DMS153 (cell line): ENCODE data around the gene CCBE1.

ENCODE experiments used
- DNase-seq: peaks from one replicate; lab custom pipeline; 2025; lab: John Stamatoyannopoulos, UW

CCBE1 gene

DNA sequence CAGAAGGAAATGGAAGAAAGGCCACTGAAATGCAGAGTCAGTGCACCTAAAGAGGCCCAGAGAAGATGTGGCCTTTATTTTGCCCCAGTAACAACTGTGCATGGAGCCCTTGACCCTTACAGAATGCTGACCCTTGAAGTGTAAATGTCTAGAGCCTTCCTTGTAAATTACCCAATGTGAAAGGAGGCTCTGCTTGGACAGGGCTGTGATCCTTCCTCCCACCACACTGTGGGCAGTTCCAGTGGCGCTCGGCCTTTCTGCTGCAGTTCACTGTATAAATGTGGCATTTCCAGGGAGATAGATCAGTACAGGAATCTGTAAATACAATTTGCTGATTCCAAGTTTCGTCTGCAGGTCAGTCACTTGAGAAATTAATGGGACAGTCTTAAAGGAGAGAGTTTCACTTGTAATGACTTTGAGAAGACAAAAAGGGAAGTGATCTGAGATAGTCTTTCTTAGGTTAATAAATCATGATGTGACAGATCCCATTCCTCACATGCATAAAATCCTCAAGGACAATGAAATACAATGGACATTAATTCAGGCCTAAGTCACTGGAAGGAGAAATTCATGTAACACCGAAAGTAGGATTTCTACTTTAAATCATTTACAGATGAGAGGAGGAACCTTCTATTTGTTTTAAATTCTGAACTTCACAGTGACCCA lies 204.3 kb downstream of the CCBE1 start:
- DNase-seq: no peak

DNA sequence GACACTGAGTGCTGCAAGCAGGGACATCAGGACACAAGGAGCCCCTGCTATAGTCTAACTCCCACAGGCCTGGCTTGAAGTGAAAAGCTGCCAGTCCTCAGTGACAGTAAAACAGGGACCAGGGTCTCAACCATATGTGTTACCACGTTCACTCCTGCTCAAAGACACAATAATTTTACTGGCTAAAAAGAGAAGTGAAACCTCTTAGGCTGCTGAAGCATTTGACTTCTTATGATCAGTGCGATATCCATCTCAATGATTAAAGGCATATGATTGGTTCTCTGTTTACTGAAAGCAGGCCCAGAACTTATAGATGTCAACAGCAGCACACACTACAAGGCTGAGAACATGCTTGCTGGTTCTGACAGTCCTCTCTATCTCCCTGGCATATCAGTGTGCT lies 208.3 kb downstream of the CCBE1 start:
- no peak for DNase-seq

DNA sequence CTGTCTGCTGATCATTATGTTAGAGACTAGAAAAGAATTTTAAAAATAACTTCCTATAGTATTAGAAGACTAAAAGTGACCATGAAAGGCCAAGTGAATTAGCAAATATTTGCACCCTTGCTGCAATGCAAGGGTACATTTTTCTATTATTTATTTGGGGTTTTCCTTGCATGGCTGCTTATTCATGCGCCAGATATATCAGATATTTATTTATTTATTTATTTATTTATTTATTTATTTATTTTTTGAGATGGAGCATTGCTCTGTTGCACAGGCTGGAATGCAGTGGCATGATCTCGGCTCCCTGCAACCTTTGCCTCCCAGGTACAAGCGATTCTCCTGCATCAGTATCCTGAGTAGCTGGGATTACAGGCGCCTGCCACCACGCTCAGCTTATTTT lies 211.8 kb downstream of the CCBE1 start:
- DNase-seq: no peak

DNA sequence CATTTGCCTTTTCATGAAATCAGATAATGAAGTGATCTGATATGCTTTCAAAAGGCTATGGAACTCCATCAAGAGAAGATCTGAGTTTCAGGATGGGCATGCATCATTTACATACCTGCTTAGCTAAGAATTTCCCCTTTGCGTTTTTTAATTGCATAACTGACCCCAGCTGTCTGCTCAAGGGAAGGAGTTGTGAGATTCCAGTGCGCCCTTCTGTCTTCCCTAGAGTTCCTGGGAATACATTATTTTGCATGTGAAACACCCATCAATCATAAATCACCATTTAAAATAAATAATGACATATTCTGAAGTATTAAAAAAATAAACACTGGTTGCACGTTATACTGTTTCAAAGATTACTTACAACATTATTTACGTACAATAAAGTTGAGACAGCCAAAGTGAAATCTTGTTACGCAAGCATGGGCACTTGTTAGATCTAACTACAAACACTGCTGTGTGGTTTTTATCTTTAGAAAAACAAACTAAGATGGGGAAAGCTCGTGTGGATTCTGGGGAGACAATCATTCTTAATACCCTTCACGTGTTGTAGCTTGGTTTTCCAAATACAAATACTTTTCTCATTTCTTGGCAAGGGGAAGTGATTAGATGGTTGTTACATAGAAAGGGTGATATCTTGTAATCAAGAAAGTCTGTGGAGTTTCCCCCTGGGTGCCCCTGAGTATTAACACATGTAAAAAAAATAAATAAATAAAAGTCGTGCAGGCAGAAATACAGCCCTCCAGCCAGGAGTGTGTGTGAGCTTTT lies 212.5 kb downstream of the CCBE1 start:
- no peak for DNase-seq

DNA sequence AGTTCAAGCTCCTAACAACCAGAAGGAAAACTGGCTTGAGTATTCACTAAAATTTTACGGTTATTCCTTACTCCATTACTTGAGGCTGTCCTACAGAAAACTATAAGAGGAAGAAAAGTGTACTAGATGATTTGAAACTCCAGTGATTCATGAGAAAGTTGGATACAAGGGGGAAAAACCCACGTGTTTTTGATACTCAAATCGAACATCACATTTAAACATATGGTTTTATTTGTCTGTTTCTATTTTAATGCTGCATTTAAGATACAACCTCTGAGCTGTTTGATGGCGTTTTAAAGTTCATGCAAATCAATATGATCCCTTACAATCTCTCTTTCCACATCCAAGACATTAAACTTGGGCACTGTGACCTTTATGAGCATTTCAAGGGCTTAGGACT lies 213.1 kb downstream of the CCBE1 start:
- no peak for DNase-seq

DNA sequence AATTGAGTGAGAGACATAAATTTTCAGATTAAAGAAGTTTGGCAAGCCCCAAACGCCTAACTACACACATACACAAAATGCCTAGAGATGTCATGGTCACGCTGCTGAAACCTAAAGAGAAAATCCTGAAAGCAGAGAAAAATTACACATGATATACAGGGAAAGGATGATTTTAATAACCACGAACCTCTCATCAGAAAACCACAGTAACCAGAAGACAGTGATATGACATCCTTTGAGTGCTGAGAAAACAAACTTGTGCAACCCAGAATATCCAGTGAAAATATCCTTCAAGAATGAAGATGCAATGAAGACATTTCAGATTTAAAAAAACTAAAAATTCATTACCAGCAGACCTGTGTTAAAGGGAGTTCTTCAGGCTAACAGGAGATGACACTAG lies 215.8 kb downstream of the CCBE1 start:
- no peak for DNase-seq

DNA sequence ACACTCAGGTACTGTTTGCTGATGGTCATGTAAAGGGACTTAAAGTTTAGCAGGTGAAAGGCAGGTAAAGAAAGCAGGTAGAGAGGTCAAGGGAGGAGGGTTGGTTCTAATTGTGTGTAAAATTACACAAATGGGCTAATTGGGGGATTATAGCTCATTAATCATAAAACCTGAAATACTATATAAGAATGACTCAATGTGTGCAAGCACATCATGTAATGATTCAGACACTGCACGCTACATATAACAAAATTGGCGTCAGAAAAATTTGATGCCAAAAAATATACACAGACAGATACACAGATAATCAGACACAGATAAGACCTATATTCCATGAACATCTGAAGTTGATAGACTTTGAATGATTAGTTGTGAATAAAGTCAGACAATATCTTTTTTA lies 217.4 kb downstream of the CCBE1 start:
- DNase-seq: no peak

DNA sequence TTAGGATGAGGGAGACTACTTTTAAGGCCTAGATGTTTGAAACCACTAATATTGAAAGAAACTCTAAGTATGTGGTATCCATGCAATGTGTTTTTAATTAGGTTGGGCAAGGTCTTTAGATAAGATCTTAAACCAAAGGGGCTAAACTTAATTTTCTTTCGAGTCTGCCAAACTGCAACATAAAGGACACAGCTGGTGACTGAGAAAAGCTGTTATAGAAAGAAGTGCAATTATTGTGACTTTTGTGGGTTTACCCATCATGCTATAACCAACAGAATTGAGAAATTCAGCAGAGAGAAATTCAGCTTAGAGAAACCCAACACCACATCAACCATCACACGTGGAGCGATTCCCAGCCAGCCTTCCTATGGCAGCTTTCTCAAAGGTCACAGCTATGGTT lies 218.6 kb downstream of the CCBE1 start:
- DNase-seq: no peak

DNA sequence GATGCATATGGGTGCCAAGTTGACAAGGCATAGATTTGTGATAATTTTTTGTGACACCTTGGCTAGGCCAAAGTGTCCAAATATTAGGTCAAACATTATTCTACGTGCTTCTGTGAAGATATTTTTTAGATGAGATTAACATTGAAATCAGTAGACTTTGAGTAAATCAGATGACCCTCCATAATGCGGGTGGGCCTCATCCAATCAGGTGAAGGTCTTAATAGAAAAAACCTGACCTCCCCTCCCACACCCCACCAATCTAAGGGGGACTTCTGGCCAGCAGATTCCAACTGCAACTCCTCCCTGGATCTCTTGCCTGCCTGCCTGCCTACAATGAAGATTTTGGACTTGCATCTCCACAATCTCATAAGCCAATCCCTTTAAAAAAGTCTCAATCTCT lies 219.4 kb downstream of the CCBE1 start:
- DNase-seq: no peak

DNA sequence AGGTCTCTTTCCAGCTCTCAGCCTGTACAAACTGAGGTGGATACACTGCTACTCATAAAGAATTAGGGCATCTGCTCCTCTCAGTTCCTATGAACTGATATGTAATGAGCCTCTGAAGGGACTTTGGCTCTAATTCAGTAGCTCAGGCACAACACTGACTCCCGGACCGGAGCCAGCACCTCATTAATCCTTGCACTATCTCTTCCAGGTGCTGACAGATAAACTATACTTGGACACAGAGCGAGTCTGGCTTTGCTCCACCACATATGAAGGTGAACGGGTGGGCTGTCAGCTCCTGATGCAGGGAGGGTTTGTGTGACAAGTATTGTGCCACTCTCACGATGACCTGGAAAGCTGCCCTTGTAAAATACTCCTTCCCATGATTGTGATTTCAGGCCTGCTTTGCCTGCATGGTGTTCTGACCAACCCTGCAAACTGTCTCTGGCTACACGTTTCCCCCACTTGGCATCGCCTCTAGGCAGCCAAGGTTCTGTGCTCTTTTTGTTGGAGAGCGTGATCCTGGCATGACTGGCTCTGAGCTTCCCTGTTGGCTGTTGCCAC lies 226.6 kb downstream of the CCBE1 start:
- no peak for DNase-seq

DNA sequence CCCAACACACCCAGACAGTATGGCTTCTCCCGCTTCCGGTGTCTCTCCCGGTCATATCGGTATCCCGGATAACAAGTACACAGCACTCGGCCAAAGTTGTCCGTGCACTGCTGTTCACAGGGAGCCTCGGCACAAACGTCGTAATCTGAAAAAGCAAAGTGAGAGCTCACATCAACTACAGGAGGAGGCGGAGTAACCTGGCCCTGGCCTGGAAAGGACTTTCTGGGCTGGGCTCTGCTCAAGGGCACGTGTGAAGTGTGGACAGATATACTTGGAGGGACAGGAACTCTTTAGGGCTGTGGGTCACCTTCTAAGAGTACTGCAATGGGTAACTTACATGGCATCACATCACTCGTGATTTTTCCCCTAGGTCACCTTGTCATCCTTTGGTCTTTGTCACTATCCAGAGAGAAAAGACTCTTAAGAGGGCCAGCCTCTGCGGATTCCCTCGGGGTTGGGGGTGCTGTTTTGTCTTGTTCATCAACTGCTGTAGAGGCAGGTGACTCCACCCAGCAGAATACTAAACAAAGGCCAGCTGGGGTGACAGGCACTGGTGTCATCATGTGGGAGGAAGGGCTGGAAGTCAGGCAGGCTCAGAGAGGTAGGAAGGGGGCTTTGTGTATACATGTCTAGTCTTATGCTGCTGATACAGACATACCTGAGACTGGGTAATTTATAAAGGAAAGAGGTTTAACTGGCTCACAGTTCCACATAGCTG lies 227.6 kb downstream of the CCBE1 start:
- DNase-seq: no peak

DNA sequence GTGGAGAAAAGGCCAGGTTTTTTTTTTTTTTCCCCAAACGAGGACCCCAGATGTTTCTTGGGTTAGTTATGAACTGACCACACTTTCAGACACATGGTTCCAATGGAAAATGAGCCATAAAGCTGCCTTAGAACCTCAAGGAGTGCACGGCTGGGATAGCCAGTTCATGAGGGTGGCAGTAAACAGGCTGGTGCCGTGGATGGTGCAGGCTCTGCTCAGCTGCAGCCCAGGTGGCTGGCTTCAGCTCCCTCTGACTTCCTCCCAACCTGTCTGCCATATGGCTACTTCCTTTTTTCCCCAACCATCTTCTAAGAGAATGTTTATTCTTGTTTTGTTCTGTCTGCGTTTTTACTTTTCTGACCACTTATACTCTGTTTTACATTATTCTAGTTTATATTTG lies 228.4 kb downstream of the CCBE1 start:
- no peak for DNase-seq

DNA sequence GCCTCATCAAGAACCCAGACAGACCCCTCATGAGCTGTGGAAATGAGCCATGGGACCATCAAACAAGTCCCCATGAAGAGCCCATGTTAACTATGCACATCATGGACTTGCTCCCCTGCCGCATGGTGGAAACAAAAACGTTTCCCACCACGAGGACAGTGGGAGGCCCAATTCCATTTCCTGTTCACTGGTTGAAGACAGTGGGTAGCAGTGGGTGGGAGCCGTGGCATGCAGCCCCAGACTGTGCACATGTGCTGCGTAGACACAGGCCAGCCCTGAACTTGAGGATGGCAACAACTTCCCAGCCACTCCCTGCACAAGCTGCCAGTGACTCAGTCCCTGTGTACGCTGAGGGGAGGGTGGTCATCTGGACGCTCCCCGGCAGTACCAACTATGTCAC lies 229.7 kb downstream of the CCBE1 start:
- DNase-seq: no peak

DNA sequence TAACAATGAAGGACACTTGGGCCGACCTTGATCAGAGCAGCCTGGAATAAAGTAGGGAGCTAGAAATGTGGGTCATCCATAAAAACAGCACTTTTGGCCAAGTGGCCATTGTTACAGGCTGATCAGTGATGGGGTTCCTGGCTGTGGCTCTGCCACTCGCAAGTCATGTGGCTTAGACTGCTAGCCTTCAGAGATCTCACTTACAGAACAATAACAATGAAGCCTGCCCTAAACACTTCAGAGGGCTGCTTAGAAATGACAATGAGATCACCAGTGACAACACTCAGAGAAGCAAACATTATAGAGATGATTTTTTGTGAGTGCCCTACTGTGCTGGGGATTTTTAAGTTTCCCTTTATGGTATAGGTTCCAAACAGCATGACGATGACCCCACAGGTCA lies 230.2 kb downstream of the CCBE1 start:
- no peak for DNase-seq

DNA sequence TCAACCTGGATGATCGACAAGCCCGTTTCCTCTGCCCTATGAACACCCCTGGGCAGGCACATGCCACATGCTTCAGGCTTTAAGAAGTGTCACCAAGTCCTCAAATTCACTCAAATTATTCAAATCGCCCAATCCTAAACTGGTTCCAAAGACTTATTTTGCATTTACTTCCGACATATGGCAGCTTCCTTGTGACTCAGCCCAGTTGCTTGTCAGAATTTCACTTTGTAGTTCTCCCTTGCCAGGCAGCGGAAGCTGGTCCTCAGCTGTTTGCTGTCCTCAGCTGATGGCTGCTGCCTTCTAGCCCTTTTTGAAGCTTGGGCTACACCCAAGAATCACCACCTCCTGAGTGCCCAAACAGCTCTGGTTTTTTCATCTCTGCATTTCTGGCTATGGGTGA lies 232.7 kb downstream of the CCBE1 start:
- DNase-seq: no peak

DNA sequence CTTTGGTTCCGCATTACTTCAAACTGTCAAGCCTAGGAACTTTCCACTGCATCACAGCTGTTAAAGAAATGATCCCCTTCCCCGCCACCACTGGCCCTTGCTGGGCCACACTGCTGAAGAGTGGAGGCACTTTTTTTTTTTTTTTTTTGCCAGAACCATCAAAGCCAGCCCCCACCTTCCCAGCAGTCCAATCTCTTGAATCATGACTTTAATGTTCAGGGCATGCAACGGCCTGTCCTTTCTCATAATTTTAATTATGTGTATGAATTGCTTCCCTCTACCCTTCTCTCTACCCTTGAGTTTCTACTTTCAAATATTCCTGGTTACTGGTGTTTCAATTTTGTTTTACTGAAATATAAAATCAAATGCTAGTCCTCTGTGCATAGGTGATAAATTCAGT lies 236.1 kb downstream of the CCBE1 start:
- DNase-seq: no peak

DNA sequence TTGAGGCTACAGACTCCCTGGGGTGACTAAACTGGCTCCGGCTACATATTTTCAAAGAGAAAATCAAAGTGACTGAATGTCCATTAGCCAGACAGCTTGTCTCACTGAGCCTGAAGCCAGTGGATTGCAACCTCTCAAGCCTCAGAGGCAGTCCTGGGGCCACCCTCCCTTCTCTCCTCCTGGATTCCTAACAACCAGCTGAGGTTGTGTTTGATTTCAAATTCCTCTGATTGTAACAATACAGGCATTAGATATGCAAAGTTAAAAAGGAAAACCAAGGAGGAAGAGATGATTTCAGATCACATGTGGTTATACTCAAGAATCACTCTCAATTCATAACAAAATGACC lies 237.2 kb downstream of the CCBE1 start:
- DNase-seq: no peak

DNA sequence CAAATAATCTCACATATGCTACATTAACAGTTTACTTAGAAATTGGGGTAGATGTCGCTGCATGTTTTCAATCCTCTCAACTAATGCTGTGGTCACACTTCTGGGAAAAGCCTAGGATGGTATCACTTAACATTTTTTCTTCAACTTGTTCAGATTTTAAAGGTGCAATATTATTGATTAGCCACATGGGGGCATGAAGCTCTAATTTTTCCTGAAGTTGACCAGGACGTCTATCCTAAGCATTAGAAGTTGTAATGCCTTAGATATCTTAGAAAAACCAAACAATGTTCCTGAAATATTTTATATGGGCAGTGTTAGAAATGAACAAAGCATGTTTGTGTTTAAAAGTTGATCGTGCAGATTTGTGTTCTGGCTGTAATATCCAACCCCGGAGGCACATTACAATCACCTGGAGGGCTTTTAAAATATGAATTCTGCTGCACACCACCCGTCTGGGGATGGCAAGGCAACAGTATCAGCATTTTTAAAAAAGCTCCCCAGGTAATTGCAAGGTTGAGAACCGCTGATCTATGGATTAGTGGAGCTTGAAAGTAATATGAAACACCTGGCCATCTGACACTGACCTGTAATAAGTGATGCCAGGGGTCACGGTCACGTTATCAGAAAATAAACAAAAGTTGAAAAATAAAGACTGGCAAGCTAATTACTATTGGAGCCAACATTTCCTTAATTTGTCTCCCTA lies 237.7 kb downstream of the CCBE1 start:
- no peak for DNase-seq

DNA sequence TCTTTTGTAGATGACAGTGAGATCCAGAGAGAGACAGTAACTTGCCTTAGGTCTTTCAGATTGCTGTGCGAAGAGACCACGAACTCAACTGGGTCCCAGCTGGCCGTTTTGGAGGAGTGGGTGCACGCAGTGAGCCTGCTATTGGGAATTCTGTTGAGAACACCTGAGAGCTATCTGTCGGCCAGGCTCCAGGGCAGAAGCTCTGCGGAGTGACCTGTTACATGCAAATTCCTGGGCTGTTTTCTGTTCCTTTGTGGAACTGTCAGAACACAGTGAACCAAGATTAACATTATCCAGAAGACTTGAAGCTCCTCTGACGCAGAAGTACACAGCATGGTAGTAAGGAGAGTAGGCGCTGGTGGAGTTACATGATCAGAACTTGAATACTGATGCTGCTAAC lies 238.6 kb downstream of the CCBE1 start:
- no peak for DNase-seq

DNA sequence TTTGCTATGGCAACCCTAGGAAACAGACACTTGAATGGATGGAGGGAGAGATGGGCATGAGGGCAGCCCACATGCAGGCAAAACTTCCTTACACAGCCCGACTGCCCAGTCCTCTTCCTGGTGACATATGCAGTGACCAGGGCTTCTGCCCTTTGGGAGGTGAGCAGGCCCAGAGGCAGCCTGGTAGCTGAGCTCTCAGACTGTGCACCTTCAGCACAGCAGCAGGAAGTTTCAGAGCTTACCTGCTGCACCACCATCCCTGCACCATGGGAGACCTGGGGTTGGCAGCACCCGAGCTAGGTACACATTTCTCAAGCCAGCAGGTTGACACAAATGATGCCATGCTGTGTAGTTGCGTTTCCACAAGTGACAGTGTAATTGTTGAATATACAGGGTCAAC lies 240.6 kb downstream of the CCBE1 start:
- no peak for DNase-seq

DNA sequence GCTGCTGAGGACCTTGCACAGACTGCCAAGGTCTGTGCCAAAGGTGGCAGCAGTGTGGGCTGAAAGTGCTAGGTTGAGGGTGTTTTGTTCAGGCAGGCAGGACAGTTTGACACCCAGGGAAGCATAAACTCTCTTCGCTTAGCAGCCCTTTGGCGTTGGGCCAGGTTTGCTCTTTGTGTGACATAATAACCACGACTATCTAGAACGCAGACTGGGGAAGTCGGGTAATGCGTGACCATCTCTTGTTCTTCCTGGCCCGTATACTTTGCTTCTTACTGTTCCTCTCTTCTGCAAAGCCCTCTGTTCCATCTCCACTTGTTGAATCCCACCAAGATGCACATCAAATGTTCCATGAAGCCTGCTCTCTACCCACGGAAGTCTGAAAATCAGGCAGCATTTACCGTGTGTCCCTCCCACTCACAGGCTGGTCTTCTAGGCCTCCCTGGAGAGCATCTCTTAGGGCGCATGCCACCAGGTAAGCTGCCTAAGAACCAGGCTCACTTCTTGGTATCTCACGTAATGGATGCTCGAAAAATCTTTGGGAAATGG lies 241.4 kb downstream of the CCBE1 start:
- peak; percentile 48 for DNase-seq
